T follicular helper cell (primary cell): Measurements from ENCODE around the gene APBB1IP.
"Not testable (repeated sequence)": the region's sequence is repeated elsewhere in the genome, so short reads cannot be mapped to it uniquely, and the experiment has no call there.

Experiments used
- DNase-seq: peaks from one replicate; pipeline ENCODE4 v3.0.0-alpha.2; 2020; ENCODE audit warnings: low read depth

The APBB1IP gene

GRCh38 chr10:26556748-26557640, 118.9 kb downstream of the APBB1IP start:
- peak; percentile 6 for DNase-seq

- no peak for DNase-seq
Measured at GRCh38 chr10:26557641-26558014, 119.5 kb downstream of the APBB1IP start.

GRCh38 chr10:26566525-26567350, 128.6 kb downstream of the APBB1IP start:
- no peak for DNase-seq

- no peak for DNase-seq
Measured at GRCh38 chr10:26567351-26567721, 129.2 kb downstream of the APBB1IP start.

GRCh38 chr10:26571655-26572054, 133.5 kb downstream of the APBB1IP start:
- no peak for DNase-seq

DNA sequence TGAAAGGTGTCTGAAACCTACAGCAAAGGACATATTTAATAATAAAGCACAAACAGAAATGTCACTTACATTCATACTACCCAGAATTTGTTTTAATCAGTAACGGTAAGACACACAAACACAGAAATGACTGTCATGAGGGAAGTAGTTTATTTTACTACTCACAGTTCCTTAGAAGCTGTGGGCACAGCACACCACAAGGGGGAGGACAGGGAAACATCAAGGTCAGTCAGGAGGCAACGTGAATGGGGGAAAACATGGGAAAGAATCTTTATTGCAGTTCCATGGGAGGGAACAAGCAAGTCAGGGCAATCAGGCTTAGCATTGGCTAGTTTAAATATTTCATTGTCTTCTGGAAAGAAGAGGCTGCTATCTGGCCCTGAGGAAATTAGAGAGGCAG, 135.5 kb downstream of the APBB1IP start:
- no peak for DNase-seq

- no peak for DNase-seq
Measured at GRCh38 chr10:26574783-26575182, 136.6 kb downstream of the APBB1IP start.

GRCh38 chr10:26578371-26578770, 140.2 kb downstream of the APBB1IP start:
- DNase-seq = not testable (repeated sequence)

- no peak for DNase-seq
Measured at GRCh38 chr10:26579256-26580063, 141.3 kb downstream of the APBB1IP start.

DNA sequence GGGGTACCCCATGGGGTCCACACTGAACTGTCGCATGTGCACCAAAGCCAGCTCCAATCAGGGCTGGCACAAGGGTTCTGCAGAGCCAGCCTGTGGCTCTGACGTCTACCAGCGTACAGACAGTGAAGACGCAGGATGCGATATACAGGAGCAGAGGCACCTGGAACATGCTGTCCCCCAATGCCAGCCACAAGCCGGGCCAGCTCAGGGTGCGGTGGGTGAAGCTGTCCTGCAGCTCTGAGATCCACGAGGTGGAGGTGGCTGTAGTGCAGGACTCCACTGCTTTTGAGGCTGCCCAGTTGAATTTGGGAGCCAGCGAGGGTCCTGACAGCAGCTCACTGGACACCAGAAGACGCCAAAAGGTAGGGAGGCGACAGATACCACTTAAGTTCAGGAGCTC, 148.1 kb downstream of the APBB1IP start:
- no peak for DNase-seq

DNA sequence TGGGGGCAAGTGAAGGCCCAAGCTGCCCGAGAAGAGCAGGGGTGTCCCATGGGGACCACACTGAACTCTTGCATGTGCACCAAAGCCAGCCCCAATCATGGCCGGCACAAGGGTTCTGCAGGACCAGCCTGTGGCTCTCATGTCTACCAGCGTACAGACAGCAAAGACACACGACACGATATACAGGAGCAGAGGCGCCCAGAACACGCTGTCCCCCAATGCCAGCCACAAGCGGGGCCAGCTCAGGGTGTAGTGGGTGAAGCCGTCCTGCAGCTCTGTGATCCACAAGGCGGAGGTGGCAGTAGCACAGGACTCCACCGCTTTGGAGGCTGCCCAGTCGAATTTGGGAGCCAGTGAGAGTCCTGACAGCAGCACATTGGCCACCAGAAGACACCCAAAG, 150.5 kb downstream of the APBB1IP start:
- no peak for DNase-seq

- not testable (repeated sequence) for DNase-seq
Measured at GRCh38 chr10:26589813-26590212, 151.7 kb downstream of the APBB1IP start.

DNA sequence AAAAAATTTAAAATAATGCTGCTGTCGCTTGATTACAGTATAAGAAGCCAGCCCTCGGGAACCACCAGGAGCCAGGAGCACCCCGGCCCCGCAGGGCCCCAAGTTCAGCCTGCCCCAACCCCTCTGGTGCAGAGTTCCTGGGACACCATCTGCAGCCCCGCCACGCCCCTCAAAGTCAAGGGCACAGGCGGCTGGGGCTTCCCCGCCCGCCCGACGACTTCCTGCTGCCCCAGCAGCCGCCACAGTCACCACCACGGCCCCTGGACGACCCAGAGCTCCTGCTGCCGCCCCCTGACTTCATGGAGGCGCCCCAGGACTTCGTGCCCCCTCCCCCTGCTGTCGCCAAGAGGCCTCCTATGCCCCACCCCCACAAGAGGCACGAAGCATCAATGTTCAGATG, 155.8 kb downstream of the APBB1IP start:
- DNase-seq = no peak

DNA sequence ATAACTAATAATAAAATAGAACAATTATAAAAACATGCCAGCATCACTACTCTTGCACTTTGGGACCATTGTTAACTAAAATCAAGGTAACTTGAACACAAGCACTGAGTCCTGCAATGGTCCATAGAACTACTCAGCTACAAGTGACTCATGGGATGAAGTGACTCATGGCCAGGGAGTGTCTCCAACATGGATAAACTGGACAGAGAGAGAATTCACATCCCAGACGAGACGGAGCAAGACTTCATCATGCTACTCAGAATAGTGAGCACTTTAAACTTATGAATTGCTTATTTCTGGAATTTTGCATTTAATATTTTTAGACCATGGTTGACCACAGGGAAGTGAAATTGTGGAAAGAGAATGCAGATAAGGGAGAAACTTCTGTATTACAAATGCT, 165.1 kb downstream of the APBB1IP start:
- not testable (repeated sequence) for DNase-seq

DNA sequence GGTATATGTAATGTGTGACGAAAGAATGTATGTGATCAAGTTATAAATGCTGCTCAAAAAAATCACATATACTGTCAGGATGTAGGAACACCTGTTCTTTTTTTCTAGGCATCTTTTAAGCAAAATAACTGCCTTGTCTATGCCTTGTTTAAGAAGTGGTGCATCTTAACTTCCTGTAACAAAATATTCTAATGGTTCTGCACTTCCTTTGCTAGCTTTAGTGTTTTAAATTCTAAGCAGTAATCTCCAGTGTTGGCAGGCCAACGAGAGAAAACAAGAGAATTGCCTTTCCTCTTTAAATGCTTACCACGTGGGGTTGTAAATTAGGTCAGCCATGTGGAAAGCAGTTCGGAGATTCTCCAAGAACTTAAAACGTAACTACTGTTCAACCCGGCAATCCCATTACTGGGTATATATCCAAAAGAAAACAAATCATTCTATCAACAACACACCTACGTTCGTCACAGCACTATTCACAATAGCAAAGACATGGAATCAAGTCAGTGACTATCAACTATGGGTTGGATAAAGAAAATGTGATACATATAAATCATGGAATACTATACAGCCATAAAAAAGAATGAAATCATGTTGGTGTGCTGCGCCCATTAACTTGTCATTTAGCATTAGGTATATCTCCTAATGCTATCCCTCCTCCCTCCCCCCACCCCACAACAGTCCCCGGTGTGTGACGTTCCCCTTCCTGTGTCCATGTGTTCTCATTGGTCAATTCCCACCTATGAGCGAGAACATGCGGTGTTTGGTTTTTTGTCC, 166.4 kb downstream of the APBB1IP start:
- not testable (repeated sequence) for DNase-seq

DNA sequence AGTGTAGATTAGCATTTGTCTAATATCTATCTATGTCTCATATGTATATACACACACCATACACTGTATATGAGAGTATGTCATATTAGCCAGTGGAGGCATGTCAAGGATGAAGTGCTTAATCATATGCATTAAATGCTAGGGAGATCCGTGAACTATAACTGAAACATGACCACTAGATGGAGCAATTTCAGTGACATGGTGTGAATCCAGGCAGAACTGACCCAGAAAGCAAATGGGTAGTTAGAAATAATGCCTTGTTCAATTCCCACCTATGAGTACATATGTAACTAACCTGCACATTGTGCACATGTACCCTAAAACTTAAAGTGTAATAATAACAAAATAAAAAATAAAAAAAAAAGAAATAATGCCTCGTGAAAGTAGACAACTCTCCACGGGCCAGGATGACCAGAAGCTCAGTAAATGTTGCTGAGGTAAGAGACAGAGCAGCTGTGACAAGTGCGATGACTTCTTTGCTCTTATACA, 168.3 kb downstream of the APBB1IP start:
- DNase-seq = not testable (repeated sequence)

DNA sequence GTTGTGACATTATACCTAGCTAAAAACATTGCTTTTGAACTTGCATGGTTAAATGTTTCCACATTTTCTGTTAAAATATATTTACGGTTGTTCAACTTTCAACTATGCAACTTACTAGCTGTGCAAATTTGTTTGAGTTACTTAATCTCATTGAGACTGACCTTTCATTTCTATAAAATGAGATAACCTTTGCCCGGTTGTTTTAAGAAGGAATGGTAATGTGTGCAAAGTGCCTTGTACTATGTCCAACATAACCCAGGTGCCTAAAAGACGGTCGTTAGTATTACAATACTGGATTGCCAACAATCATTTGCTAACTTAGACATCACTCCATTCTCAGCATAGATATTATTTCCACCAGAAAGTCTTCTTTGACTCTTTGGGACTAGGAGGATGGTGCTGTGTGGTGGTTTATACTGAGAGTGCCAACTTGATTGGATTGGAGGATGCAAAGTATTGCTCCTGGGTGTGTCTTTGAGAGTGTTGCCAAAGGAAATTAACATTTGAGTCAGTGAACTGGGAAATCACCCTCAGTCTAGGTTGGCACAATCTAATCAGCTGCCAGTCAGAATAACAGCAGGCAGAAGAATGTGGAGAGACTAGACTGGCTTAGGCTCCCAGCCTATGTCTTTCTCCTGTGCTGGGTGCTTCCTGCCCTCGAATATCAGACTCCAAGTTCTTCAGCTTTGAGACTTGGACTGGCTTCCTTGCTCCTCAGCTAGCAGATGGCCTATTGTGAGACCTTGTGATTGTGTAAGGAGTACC, 174.2 kb downstream of the APBB1IP start:
- DNase-seq = no peak
